WERI-Rb-1 (cell line): ENCODE results near the gene ALS2.
A peak's percentile ranks its signal among the peaks of the same experiment; 100 is the strongest.

Source experiments
- DNase-seq: peaks from one replicate; pipeline ENCODE4 v3.0.0-alpha.2; 2020
- H3K27ac ChIP-seq: fragments of 250-450 bp; sonication (Bioruptor Pico); 2 replicates; pipeline ENCODE4 v1.5.1; 2020; ENCODE audit warnings: mild to moderate bottlenecking, moderate library complexity
- H3K27me3 ChIP-seq: fragments of 250-450 bp; sonication (Bioruptor Pico); 2 replicates; pipeline ENCODE4 v1.5.1; 2021; ENCODE audit warnings: mild to moderate bottlenecking, low read depth, moderate library complexity; ENCODE audit not compliant: insufficient read depth, severe bottlenecking
- H3K36me3 ChIP-seq: fragments of 250-450 bp; sonication (Bioruptor Pico); 2 replicates; pipeline ENCODE4 v1.5.1; 2020; ENCODE audit warnings: mild to moderate bottlenecking, moderate library complexity
- H3K4me3 ChIP-seq: 2 replicates; pipeline ENCODE4 v1.5.1; 2011; ENCODE audit warnings: low read depth, mild to moderate bottlenecking, control low read depth, low read length
- H3K9me3 ChIP-seq: fragments of 250-450 bp; sonication (Bioruptor Pico); 2 replicates; pipeline ENCODE4 v1.5.1; 2021; ENCODE audit warnings: mild to moderate bottlenecking, moderate library complexity; ENCODE audit not compliant: severe bottlenecking
- TF ChIP-seq, protein P1 (sequence below): IDR thresholded peaks from 2 replicates; pipeline ENCODE4 v1.5.1; 2011; ENCODE audit warnings: low read depth, mild to moderate bottlenecking, control low read depth, inconsistent platforms, low read length

ALS2 gene

DNA sequence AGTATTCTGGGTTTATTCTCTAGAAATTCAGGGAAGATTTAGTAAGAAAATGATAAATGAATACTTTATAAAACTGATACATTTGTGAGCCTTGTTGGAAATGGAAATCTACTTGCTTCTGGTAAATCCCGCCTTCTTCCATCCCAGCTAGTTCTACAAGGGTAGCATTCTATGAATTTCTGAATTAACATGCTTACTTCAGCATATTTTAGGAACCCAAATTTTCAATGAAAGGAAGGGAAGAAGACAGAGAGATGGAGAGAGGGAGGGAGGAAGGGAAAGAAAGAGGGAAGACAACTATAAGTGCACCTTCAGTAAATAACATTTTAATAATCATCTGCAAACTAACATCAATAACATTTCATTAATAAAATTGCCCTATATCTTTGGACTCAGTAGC lies 110.9 kb downstream of the ALS2 start:
- Histone ChIP-seq H3K27ac (no peak overlapping the region), H3K9me3 (peaks cover 2% of the 10 kb centered on the region), H3K4me3 (no peak overlapping the region), H3K36me3 (no peaks in the 10 kb centered on the region), H3K27me3 (no peaks in the 10 kb centered on the region)
- no peak for DNase-seq
- TF ChIP-seq, protein P1, sequence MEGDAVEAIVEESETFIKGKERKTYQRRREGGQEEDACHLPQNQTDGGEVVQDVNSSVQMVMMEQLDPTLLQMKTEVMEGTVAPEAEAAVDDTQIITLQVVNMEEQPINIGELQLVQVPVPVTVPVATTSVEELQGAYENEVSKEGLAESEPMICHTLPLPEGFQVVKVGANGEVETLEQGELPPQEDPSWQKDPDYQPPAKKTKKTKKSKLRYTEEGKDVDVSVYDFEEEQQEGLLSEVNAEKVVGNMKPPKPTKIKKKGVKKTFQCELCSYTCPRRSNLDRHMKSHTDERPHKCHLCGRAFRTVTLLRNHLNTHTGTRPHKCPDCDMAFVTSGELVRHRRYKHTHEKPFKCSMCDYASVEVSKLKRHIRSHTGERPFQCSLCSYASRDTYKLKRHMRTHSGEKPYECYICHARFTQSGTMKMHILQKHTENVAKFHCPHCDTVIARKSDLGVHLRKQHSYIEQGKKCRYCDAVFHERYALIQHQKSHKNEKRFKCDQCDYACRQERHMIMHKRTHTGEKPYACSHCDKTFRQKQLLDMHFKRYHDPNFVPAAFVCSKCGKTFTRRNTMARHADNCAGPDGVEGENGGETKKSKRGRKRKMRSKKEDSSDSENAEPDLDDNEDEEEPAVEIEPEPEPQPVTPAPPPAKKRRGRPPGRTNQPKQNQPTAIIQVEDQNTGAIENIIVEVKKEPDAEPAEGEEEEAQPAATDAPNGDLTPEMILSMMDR, result no peak

DNA sequence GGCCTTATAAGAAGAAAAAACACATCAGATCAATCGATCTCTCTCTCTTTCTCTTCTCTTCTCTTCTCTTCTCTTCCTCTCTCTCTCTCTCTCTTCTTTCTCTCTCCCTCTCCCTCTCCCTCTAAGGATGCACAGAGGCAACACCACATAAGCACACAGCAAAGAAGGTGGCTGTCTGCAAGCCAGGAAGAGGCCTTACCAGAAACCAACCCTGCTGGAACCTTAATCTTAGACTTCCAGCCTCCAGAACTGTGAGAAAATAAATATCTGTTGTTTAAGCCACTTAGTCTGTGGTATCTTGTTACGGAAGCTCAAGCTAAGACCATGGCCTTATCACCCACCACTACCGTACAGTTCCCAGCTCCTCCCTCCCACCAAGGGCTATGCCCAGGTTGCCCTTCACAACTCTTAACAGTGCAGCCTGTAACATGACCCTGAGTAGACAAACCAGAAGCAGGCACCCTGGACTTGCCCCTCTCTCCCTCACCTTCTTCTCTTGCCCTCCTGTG lies 112.3 kb downstream of the ALS2 start:
- Histone ChIP-seq H3K27me3 (no peaks in the 10 kb centered on the region), H3K4me3 (no peak overlapping the region), H3K36me3 (no peaks in the 10 kb centered on the region), H3K27ac (no peak overlapping the region), H3K9me3 (peaks cover 2% of the 10 kb centered on the region)
- TF ChIP-seq, protein P1, result no peak
- no peak for DNase-seq

DNA sequence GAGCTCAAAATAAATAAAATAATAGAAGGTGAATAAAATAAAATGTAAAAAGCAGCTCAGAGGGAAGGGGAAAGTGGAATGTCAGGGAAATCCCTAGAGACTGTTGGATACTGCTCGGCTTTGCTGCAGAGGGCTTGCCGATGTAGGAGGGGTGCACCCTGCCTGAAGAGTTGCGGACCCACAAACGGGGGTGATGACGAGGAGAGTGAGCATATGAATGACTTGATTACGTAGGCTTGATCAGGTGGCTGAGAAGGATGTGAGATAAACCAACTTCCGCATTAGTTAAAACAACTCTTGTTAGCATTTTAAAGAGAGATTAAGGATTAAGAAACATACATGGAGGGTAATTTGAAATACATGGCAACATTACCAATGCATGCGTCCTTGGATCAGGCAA lies 116.4 kb downstream of the ALS2 start:
- H3K36me3 ChIP-seq, result no peaks in the 10 kb centered on the region
- H3K4me3 ChIP-seq, result no peak overlapping the region
- H3K27me3 ChIP-seq, result no peaks in the 10 kb centered on the region
- DNase-seq, result no peak
- H3K9me3 ChIP-seq, result no peaks in the 10 kb centered on the region
- TF ChIP-seq, protein P1, result no peak
- H3K27ac ChIP-seq, result no peak overlapping the region

DNA sequence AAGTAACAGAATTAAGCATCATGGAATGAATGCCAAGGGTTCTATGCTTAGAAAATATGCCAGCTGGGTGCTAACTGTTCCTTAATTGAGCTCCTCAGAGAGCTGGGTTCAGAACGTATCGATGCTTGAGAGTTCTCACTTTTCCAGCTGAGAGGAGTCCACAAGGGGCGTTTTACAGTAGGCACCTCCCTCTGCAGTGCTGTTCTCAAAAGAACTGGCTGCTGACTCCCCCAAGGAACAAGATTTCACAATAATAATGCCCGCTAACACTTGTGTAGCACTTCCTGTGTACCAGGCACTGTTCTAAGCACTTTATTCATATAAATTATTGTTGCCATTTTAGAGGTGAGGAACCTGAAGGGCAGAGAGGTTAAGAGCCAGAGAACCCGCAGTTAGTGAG lies 119.4 kb downstream of the ALS2 start:
- TF ChIP-seq, protein P1, result no peak
- H3K4me3 ChIP-seq, result no peak overlapping the region
- no peak for DNase-seq
- no peaks in the 10 kb centered on the region for H3K9me3 ChIP-seq
- H3K36me3 ChIP-seq, result no peaks in the 10 kb centered on the region
- H3K27me3 ChIP-seq, result no peaks in the 10 kb centered on the region
- H3K27ac ChIP-seq, result no peak overlapping the region

DNA sequence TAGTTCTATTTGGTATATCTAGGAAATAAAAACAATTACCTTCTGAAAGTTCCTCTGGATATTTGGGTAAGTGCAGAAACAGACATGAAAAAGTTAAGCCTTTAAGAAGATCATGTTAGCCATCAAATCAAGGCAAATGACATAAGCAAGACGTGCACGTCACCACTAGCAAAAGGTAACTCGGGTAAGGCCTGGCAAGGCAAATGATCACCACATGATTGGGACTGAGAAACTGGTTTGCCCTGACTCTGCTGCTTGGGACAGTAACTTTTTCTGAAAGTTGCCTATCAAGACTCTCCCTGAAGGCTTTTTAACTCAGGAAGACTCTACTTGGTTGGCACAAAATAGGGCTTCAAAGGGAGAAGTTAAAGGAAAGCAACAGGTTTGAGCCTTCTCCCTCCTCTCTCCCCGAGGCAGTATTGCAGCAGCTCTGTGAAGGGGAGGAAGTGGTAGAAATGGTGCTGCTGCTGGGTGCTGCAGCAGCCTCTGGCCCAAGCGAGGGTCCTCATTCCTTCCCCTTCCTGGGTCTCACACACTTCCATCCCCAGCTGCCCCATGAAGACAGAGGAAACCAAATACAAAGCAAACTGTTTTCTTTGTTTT lies 120.3 kb downstream of the ALS2 start:
- TF ChIP-seq, protein P1, result no peak
- H3K4me3 ChIP-seq, result no peak overlapping the region
- DNase-seq, result peak; percentile 54
- no peak overlapping the region for H3K27ac ChIP-seq
- no peaks in the 10 kb centered on the region for H3K9me3 ChIP-seq
- H3K36me3 ChIP-seq, result no peaks in the 10 kb centered on the region
- no peaks in the 10 kb centered on the region for H3K27me3 ChIP-seq

DNA sequence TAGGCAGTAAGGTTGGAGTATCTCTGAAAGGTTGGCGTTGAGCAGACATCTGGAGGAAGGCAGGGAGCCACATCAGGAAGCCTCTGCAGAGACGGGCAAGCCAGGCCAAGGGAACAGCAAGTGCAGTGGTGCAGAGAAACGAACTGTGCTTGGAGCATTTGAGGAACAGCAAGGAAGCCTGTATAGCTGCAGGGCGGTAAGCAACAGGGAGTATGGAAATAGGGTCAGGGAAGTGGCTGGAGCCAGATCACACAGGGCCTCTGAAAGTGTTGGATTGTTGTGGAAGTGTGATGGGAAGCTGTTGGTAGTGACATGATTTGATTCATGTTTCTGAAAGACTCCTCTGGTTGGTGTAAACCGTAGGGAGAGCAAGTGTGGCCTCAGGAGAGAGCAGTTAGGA lies 124.0 kb downstream of the ALS2 start:
- TF ChIP-seq, protein P1, result no peak
- no peaks in the 10 kb centered on the region for H3K9me3 ChIP-seq
- no peaks in the 10 kb centered on the region for H3K36me3 ChIP-seq
- no peak overlapping the region for H3K27ac ChIP-seq
- H3K27me3 ChIP-seq, result no peaks in the 10 kb centered on the region
- no peak for DNase-seq
- no peak overlapping the region for H3K4me3 ChIP-seq
